22Rv1 (cell line): ENCODE measurements around the gene JKAMP.

Experiments
- ZFX ChIP-seq: fragments of 450-650 bp; IDR thresholded peaks from 2 replicates; pipeline ENCODE4 v1.6.1; 2017; ENCODE audit warnings: antibody characterized with exemption, borderline replicate concordance
- TF ChIP-seq, protein P1 (sequence below): fragments of 450-650 bp; IDR thresholded peaks from 2 replicates; pipeline ENCODE4 v1.5.1; 2017; ENCODE audit warnings: mild to moderate bottlenecking

DNA sequence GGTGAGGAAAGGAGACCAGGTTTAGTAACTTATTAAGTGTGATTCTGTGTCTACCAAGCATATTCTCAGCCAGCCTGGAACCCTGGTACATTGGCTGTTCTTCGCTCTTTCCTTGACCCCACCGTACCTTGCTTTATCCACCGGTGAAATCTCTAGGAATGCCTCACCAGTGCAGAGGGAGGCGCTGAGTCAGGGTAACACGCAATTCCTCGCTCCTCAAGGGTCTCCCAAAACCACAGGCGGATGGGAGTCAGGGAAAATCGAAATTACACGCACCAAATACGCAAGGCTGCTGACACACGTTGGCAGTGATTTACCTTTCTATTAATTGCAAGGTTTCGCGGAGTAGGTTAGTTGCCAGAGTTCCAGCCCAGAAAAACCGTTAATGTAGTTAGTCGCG, 954 bp upstream of the JKAMP start:
- TF ChIP-seq, protein P1, sequence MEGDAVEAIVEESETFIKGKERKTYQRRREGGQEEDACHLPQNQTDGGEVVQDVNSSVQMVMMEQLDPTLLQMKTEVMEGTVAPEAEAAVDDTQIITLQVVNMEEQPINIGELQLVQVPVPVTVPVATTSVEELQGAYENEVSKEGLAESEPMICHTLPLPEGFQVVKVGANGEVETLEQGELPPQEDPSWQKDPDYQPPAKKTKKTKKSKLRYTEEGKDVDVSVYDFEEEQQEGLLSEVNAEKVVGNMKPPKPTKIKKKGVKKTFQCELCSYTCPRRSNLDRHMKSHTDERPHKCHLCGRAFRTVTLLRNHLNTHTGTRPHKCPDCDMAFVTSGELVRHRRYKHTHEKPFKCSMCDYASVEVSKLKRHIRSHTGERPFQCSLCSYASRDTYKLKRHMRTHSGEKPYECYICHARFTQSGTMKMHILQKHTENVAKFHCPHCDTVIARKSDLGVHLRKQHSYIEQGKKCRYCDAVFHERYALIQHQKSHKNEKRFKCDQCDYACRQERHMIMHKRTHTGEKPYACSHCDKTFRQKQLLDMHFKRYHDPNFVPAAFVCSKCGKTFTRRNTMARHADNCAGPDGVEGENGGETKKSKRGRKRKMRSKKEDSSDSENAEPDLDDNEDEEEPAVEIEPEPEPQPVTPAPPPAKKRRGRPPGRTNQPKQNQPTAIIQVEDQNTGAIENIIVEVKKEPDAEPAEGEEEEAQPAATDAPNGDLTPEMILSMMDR = no peak
- TF ChIP-seq ZFX = no peak
